Psoas muscle (tissue), 8 donors: ENCODE results near the gene CAPG. TPM values are rescaled to one million over a fixed set of nuclear protein-coding genes. Genes with fewer than 3 reads are reported as not detected.

Source experiments
- ATAC-seq, 4 donors: fragments of 200-7000 bp; cut with Tn5 transposase; one replicate each; pipeline ENCODE4 v1.9.1; 2020; ENCODE audit warnings: moderate library complexity in 3 of 4, mild to moderate bottlenecking in 2 of 4
- DNase-seq, 2 donors: peaks; one replicate each; pipeline ENCODE4 v3.0.0-alpha.2; 2020
- H3K27ac ChIP-seq: fragments of 200-600 bp; one replicate; pipeline ENCODE4 v1.8.0; 2022
- H3K27me3 ChIP-seq, 3 donors: fragments of 200-600 bp in 1 of 3; one replicate each; pipeline versions ENCODE4 v1.6.1 to v1.8.0; 2013 to 2022; ENCODE audit warnings: low read length in 2 of 3, mild to moderate bottlenecking in 2 of 3, moderate library complexity in 1 of 3; ENCODE audit not compliant: insufficient read depth in 3 of 3
- H3K36me3 ChIP-seq, 2 donors: fragments of 200-600 bp in 1 of 2; one replicate each; pipeline versions ENCODE4 v1.6.1 to v1.8.0; 2013 to 2022; ENCODE audit warnings: low read depth in 1 of 2, mild to moderate bottlenecking in 1 of 2, moderate library complexity in 1 of 2; ENCODE audit not compliant: insufficient read depth in 1 of 2
- H3K4me1 ChIP-seq: fragments of 200-600 bp; one replicate; pipeline ENCODE4 v1.8.0; 2022
- H3K4me3 ChIP-seq: fragments of 200-600 bp; one replicate; pipeline ENCODE4 v1.8.0; 2022; ENCODE audit warnings: mild to moderate bottlenecking
- H3K9me3 ChIP-seq: fragments of 200-600 bp; one replicate; pipeline ENCODE4 v1.8.0; 2022
- WGBS, 3 donors: extraction: QIAGEN DNeasy Blood & Tissue Kit; methylation state at CpG; one replicate each; pipeline versions ENCODE4 v1.1.6 to v1.1.7; 2013; 5-methylcytosine and 5-hydroxymethylcytosine counted together
- intact Hi-C, 2 donors: fragments of 100-400 bp; cut with DNase I; formaldehyde crosslinking; loops; one replicate each; pipeline versions ENCODE4 v1.11.0 to v1.14.2; 2022
- polyA plus RNA-seq, 3 donors: library from polyadenylated mRNA; stranded (reverse); fragments of 200-250 nt; gene quantifications; one replicate each; pipeline ENCODE4 v1.2.3, GENCODE V29; 2013
- total RNA-seq, 4 donors: library from RNA; stranded (reverse); fragmentation: NEBNext Ultra II Directional in 2 of 4; extraction: Animal tissue kit (Norgen Biotek cat#: 25700) in 2 of 4; gene quantifications; one replicate each; pipeline versions ENCODE4 v1.2.1 to v1.2.4, GENCODE V29; 2021 to 2023
- TF ChIP-seq, protein P1 (sequence below): fragments of 200-600 bp; IDR thresholded peaks from one replicate; pipeline ENCODE4 v1.8.0; 2022; ENCODE audit warnings: antibody characterized with exemption
- donor health status: healthy with polysubstance abuse.
- donor health status: DM: no; HTN: no; CAD: no; lungs with moderate emphysema.
- donor health status: Bipolar disorder and iron deficiency.
- donor health status: healthy.
- donor health status: DM: yes; HTN: yes; CAD: no.
- donor health status: DM: no; HTN: no; CAD: no.
- donor health status: DM: no; HTN: no; CAD: no.
- donor health status: DM: yes; HTN: yes; CAD: no.

CAPG gene
- total and polyA plus RNA-seq, 7 donors = 2.8 to 11.1 (median 7.9) TPM

DNA sequence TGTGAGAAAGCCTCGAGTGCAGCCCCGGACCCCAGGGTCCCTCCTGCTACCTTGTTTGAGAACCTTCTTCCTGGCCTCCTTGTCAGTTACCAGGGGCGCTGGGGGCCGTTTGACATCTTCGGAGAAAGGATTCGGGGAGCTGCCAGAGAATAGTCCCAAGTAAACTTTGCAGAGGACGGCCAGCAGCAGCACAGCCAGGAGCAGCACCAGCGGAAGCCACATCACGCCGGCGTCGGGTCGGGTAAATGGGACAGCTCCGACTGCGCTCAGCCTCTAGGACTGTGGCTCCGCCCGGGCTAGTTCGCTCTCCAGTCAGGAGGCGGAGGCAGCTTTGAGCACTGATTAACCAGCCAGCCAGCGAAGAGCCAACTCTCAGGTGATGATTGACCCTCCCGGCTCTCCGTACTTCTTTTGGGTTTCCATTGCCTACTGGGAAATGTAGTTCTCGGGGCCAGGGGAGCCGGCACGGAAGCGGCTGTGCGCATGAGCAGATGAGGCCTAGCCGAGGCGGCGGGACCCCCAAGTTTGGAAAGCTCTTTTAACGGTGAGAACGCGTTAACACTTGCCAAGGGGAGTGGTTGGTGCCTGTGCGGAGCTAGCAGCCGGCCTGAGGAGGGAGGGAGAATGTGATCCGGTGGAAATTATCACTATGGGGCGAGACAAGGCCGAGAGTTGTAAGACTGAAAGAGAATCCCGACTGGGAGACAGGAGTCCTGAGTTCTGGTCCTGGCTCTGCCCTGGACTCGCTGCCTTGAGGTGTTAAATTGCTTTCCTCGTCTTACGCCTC, 55.7 kb downstream of the CAPG start, which contains the start of the genes ELMOD3 and RETSAT:
TSS of gene ELMOD3 (plus strand) at position 484 of the 787 bp plus-strand sequence. CDS start 2,430 bp downstream, outside the sequence.
TSS of gene RETSAT (minus strand) at position 243 of the 787 bp plus-strand sequence. CDS start at position 222, 21 bp downstream.
- ATAC-seq (peak; percentile 90 to 95 (median 92)), DNase-seq (peak; percentile 96 to 98)
- H3K27ac ChIP-seq = peak within 1 kb of the TSS; percentile 90
- peaks cover 42% of the 10 kb centered on the region for H3K4me1 ChIP-seq
- no peaks in the 10 kb centered on the region for H3K9me3 ChIP-seq
- TF ChIP-seq, protein P1, sequence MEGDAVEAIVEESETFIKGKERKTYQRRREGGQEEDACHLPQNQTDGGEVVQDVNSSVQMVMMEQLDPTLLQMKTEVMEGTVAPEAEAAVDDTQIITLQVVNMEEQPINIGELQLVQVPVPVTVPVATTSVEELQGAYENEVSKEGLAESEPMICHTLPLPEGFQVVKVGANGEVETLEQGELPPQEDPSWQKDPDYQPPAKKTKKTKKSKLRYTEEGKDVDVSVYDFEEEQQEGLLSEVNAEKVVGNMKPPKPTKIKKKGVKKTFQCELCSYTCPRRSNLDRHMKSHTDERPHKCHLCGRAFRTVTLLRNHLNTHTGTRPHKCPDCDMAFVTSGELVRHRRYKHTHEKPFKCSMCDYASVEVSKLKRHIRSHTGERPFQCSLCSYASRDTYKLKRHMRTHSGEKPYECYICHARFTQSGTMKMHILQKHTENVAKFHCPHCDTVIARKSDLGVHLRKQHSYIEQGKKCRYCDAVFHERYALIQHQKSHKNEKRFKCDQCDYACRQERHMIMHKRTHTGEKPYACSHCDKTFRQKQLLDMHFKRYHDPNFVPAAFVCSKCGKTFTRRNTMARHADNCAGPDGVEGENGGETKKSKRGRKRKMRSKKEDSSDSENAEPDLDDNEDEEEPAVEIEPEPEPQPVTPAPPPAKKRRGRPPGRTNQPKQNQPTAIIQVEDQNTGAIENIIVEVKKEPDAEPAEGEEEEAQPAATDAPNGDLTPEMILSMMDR = no peak
- no peaks in the 10 kb centered on the region for H3K27me3 ChIP-seq
- 0% methylated on average over 42 of the region's 42 CpGs for WGBS, 3 donors
- H3K4me3 ChIP-seq = peak within 1 kb of the TSS; percentile 83
- peaks cover 2 to 59% of the 10 kb centered on the region in 2 donors for H3K36me3 ChIP-seq
- intact Hi-C loops = no loop called here

DNA sequence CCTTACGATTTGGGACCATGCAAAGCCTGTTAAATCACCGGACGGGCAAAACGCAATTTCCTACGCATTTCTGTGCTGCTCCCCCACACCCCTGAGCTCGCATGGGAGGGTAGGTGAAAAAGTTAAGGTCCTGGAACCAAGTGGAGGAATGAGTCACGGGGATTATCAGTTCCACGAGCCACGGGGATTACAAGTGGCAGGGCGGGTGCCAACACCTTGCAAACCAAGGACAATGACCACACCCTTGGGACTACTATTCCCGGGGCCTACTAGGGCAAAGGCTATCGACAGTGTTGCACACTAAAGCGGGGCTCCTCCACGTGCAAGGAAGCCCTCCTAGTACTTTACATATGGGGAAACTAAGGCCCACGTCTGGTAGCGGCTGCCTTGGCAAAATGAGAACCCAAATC, 56.3 kb downstream of the CAPG start:
- peak; percentile 71 to 86 (median 80) for ATAC-seq
- DNase-seq = peak; percentile 77 to 92
- Histone ChIP-seq H3K27ac (peak overlapping the region; percentile 90), H3K4me1 (peaks cover 42% of the 10 kb centered on the region), H3K9me3 (no peaks in the 10 kb centered on the region), H3K4me3 (peak overlapping the region; percentile 83), H3K27me3 (no peaks in the 10 kb centered on the region), H3K36me3 (peaks cover 2 to 59% of the 10 kb centered on the region in 2 donors)
- intact Hi-C loops = no loop called here
- TF ChIP-seq, protein P1 = no peak
- 1 to 5% (median 3%) methylated on average over 16 of the region's 16 CpGs for WGBS, 3 donors

DNA sequence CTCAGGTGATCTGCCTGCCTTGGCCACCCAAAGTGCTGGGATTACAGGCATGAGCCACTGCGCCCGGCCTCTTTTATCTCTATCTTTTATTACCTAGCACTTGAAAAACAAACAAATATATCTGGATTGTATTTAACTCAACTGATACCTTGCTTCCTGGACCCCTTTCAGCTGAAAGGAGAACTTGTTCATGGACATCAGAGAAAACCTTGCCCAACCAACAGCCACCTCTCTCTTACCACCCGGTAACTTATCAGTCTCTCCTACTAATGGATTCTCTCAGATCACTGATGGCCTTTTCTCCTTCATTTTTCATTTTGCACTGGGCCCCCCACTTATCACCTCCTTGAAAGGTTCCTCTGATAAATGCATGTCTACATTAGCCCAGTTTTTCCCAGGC, 62.6 kb downstream of the CAPG start:
- no peaks in the 10 kb centered on the region for H3K9me3 ChIP-seq
- H3K4me1 ChIP-seq = peaks cover 7% of the 10 kb centered on the region
- no peaks in the 10 kb centered on the region for H3K27me3 ChIP-seq
- no peak for ATAC-seq
- H3K27ac ChIP-seq = no peak overlapping the region
- TF ChIP-seq, protein P1 = no peak
- DNase-seq = no peak
- intact Hi-C loops = no loop called here
- no peak overlapping the region for H3K4me3 ChIP-seq
- WGBS, 3 donors = 92 to 95% (median 94%) methylated on average over 3 of the region's 3 CpGs
- H3K36me3 ChIP-seq = peaks cover 14 to 94% of the 10 kb centered on the region in 2 donors

Other genes with a start within 250 kb of the CAPG start
- 10 to 100 TPM; 35.0 to 43.0 (median 36.9) TPM for gene TGOLN2, start 82.4 kb downstream of the CAPG start, total RNA-seq
- gene TGOLN2, start 82.4 kb downstream of the CAPG start, polyA plus RNA-seq = 10 to 100 TPM; 14.3 to 51.7 (median 21.9) TPM
- gene RETSAT, start 55.8 kb downstream of the CAPG start, total RNA-seq = 100 to 1,000 TPM in 1 of 4 donors, 10 to 100 TPM in 3; 28.3 to 115 (median 63.3) TPM
- gene RETSAT, start 55.8 kb downstream of the CAPG start, polyA plus RNA-seq = 10 to 100 TPM; 36.9 to 74.3 (median 45.6) TPM
- 10 to 100 TPM; 16.0 to 19.2 (median 17.6) TPM for gene ELMOD3, start 55.6 kb downstream of the CAPG start, total RNA-seq
- 10 to 100 TPM; 17.2 to 33.2 (median 20.4) TPM for gene ELMOD3, start 55.6 kb downstream of the CAPG start, polyA plus RNA-seq
- 1 to 10 TPM in 1 of 4 donors, under 1 TPM in 2, not detected in 1; 0.48 to 1.4 (median 0.62) TPM for gene SH2D6, start 8.3 kb upstream of the CAPG start, total RNA-seq
- gene SH2D6, start 8.3 kb upstream of the CAPG start, polyA plus RNA-seq = 1 to 10 TPM in 1 of 3 donors, under 1 TPM in 2; 0.25 to 1.1 (median 0.77) TPM
- gene MAT2A, start 128.8 kb upstream of the CAPG start, total RNA-seq = 100 to 1,000 TPM; 127 to 356 (median 183) TPM
- 100 to 1,000 TPM in 2 of 3 donors, 10 to 100 TPM in 1; 55.9 to 252 (median 134) TPM for gene MAT2A, start 128.8 kb upstream of the CAPG start, polyA plus RNA-seq
- gene GGCX, start 151.1 kb upstream of the CAPG start, total RNA-seq = 10 to 100 TPM; 20.1 to 25.3 (median 22.1) TPM
- 10 to 100 TPM; 19.0 to 35.6 (median 30.7) TPM for gene GGCX, start 151.1 kb upstream of the CAPG start, polyA plus RNA-seq
- 10 to 100 TPM; 11.7 to 15.7 (median 12.4) TPM for gene VAMP8, start 167.2 kb upstream of the CAPG start, total RNA-seq
- 10 to 100 TPM; 16.6 to 25.4 (median 23.2) TPM for gene VAMP8, start 167.2 kb upstream of the CAPG start, polyA plus RNA-seq
- gene VAMP5, start 174.1 kb upstream of the CAPG start, total RNA-seq = 10 to 100 TPM; 58.1 to 95.0 (median 83.2) TPM
- 100 to 1,000 TPM; 106 to 149 (median 128) TPM for gene VAMP5, start 174.1 kb upstream of the CAPG start, polyA plus RNA-seq
- gene RNF181, start 185.4 kb upstream of the CAPG start, total RNA-seq = 100 to 1,000 TPM in 1 of 4 donors, 10 to 100 TPM in 3; 84.7 to 107 (median 90.0) TPM
- 100 to 1,000 TPM; 156 to 212 (median 184) TPM for gene RNF181, start 185.4 kb upstream of the CAPG start, polyA plus RNA-seq
- 10 to 100 TPM; 20.1 to 54.3 (median 30.9) TPM for gene TMEM150A, start 192.3 kb upstream of the CAPG start, total RNA-seq
- gene TMEM150A, start 192.3 kb upstream of the CAPG start, polyA plus RNA-seq = 10 to 100 TPM; 17.4 to 82.6 (median 40.3) TPM
- gene C2orf68, start 201.7 kb upstream of the CAPG start, total RNA-seq = 10 to 100 TPM; 43.4 to 61.9 (median 47.5) TPM
- gene C2orf68, start 201.7 kb upstream of the CAPG start, polyA plus RNA-seq = 10 to 100 TPM; 26.9 to 76.0 (median 43.8) TPM
- gene USP39, start 205.8 kb upstream of the CAPG start, total RNA-seq = 10 to 100 TPM; 39.0 to 61.8 (median 45.6) TPM
- gene USP39, start 205.8 kb upstream of the CAPG start, polyA plus RNA-seq = 100 to 1,000 TPM in 1 of 3 donors, 10 to 100 TPM in 2; 53.7 to 104 (median 58.3) TPM